GM12873 (cell line): Measurements from ENCODE around the gene REXO1.

ENCODE experiments used
- CTCF ChIP-seq: IDR thresholded peaks from 2 replicates; pipeline ENCODE4 v1.5.1; 2012; ENCODE audit warnings: low read depth, mild to moderate bottlenecking, moderate library complexity, low read length, control low read depth; ENCODE audit not compliant: insufficient read depth; ENCODE audit errors: missing control alignments

The REXO1 gene

DNA sequence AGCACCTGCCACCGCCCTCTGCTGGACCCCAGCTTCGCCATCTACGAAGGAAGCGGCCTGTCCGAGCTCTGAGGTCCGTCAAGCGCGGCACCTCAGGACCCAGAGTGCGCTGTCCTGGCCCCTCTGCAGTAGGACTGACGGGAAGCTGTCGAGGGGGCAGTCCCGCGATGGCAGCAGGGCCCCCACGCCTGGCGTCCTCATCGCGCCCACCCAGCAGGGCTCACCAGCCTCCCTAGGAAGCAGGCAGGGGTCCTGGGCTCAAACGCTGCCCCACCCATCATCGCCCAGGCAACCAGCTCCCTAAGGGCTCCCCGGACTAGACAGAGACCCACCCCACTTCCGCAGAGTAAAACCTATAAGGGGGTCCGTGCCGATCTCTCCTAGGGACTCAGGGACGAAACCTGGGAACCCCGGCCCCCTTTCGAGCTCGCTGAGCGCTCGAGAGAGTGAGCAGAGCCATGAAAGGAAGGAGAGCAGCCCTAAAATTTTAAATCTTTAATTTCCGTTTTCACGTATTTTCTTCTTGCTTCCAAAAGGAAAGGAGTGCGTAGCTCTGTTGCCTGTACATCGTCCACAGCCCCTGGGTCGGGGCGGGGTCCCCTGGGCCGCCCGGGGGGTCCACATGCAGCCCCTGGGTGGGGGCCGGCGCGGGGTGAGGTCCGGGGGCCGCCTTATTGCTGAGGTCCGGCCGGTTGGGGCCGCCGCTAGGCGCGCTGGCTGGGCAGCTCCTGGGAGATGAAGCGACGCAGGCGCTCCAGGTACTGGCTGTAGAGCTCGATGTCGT lies 28.4 kb upstream of the REXO1 start:
- peak; percentile 23 for TF ChIP-seq CTCF

DNA sequence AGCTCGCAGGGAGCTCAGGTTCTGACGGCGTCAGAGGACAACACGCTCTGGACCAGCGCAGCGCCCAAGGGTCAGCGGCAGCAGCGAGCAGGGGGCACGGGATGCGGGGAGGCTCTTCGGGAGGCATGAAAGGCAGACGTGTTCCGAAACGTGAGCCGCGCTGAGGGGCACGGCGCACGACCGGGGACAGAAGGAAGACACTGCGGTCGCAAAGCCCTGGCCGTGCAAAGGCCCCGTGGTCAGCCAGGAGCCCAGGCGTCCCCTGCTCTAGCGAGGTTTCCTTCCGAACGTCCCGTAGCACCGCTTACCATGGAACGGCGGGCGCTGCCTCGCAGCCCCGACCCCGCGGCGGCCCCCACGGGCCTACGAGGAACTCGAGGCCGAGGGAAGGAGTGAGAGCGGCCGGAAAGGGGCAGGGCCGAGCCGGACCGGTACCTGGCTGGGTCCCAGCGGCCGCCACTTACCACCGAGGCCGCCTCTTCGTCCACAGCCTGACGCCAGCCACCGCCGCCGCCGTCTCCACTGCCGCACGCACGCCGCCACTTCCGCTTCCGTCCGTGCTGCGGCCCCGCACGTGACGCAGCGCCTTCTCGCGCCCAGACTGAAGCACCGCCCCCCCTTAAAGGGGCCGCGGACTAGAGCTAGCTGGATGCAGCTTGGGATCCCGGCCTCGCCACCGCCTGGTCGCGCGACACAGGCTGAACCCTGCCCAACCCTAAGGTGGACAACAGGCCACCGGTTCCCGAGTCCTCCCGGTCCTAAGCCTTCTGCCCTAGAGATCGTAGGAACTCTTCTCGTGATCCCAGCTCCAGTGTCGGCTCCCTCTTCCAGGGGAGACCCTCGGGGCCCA lies 27.6 kb upstream of the REXO1 start:
- TF ChIP-seq CTCF, result no peak

DNA sequence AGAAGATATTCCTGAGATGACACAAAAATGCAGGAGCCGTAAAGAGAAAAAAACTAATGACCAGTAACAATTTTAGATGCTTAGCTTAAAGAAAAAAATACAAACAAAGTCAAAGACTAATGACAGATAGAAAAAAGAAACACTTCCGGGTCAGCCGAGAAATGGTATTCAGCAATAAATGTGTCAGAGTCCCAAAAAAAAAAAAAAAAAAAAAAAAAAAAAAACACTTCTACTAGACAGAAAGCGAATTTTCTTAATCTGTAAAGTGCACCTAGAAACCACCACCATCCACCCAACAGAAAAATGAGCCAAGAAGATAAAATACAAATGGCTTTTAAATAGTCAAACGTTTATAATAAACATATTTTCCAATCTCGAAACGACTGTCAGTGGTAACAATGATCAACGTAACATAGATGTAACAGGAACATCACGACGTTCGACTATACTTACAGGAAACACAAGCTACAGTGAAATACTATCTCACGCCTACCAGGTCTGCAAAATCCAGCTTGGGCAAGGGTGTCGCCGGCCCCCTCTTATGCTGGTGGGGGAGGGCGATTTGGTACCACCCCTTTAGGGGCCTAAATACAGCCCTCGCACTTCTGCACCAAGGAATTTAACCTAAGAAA lies 26.4 kb upstream of the REXO1 start:
- no peak for TF ChIP-seq CTCF

- TF ChIP-seq CTCF, result no peak
Observed at GRCh38 chr19:1873524-1874473, 25.5 kb upstream of the REXO1 start.

DNA sequence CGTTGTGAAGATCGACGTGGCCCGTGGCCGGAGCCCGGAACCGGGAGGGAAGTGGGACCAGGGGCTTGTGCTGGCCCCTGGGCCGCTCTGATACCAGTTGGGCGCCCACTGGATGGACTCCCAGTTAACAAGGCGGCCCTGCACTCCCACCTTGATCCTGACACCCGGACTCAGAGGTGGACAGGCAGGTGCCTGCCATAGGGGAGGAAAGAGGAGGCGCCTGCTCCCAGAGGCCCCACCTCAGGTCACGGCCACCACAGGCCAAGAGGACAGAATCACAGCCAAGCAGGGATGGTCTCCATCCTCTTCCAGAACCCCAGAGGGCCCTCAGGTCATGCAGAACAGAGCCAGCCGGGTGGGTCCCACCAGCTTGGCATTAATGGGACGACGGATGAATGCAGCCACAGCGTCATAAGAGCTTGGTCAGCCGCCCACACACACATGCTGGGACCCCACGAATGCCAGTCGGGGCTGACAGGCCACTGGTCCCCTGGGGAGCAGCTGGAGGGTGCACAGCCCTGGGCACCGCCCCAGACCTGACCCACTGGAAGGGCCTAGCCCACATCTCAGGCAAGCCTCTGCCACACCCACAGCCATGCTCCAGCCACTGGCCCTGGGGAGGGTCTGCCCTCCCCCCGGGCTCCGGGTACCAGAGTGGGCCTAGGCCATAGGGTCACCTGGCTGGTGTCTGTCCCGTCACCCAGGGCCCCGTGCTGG lies 24.7 kb upstream of the REXO1 start:
- TF ChIP-seq CTCF, result no peak

- TF ChIP-seq CTCF, result no peak
Observed at GRCh38 chr19:1871630-1872029, 23.3 kb upstream of the REXO1 start.
